Measurements from ENCODE around the gene TJP2. TPM values are rescaled to one million over a fixed set of nuclear protein-coding genes. Genes with fewer than 3 reads are reported as not detected.
A peak's percentile ranks its signal among the peaks of the same experiment; 100 is the strongest.

TJP2 gene
- total RNA-seq, 2 donors from 2014 or later, result 45.1 to 53.0 TPM

DNA sequence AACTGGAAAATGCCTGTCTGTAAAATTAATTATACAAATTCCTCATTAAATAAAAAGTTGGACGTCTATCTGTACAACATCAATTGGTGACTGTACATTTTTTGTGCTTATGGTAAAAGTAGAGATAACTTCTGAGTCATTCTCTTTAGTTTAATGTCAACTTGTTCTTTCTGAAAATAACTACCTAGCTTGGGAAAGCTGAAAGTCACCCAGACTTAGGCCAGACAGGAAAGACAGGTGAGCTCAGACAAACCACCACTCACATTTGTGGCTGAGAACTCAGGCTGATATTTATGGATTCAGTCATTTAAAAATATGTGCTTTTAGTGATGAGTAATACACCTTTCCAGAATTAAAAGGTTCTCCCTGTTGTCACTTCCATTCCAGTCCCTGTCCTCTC is 119.1 kb downstream of the TJP2 start:
- H3K36me3 ChIP-seq (ENCODE audit: control insufficient read depth, insufficient read depth, low read length), result no peaks in the 10 kb centered on the region
- H3K27me3 Mint-ChIP-seq (ENCODE audit: insufficient read depth), result peaks cover 1% of the 10 kb centered on the region
- no CpG with 5 or more reads among the region's 1 CpG for WGBS, 2 experiments (ENCODE audit: insufficient coverage in 1 of 2, insufficient read length in 1 of 2)

GRCh38 chr9:69295872-69296552 is 121.9 kb downstream of the TJP2 start:
- WGBS, 2 experiments (ENCODE audit: insufficient coverage in 1 of 2, insufficient read length in 1 of 2), result 83 to 92% methylated on average over 7 to 9 of the region's 9 CpGs
- Histone ChIP-seq H3K4me1 (ENCODE audit: control insufficient read depth, insufficient read depth, low read length) (peaks cover 5% of the 10 kb centered on the region), H3K36me3 (ENCODE audit: control insufficient read depth, insufficient read depth, low read length) (no peaks in the 10 kb centered on the region), H3K9ac (ENCODE audit: extremely low read depth, low read length, poor library complexity, severe bottlenecking) (no peak overlapping the region), H3K9me3 (ENCODE audit: control insufficient read depth, low read length) (no peaks in the 10 kb centered on the region), H3K4me3 (ENCODE audit: low read length) (no peak overlapping the region), H3K27ac (ENCODE audit: low read depth, low read length) (no peak overlapping the region), H3K27me3 (ENCODE audit: control insufficient read depth, insufficient read depth, low read length, poor library complexity, severe bottlenecking) (no peaks in the 10 kb centered on the region)
- Mint-ChIP-seq H3K27me3 (ENCODE audit: insufficient read depth) (peaks cover 1% of the 10 kb centered on the region), H3K4me1 (peaks cover 19% of the 10 kb centered on the region), H3K36me3 (ENCODE audit: low read depth) (no peaks in the 10 kb centered on the region), H3K4me3 (no peak overlapping the region), H3K9me3 (peaks cover 5% of the 10 kb centered on the region), H3K27ac (no peak overlapping the region)
- no peak for DNase-seq
- TF ChIP-seq CTCF (conservative IDR thresholded peaks at IDR 0.05), result no peak

More for the DNA sequence above, 119.1 kb downstream of the TJP2 start:
- Histone ChIP-seq H3K9me3 (ENCODE audit: control insufficient read depth, low read length) (no peaks in the 10 kb centered on the region), H3K27ac (ENCODE audit: low read depth, low read length) (no peak overlapping the region), H3K4me1 (ENCODE audit: control insufficient read depth, insufficient read depth, low read length) (peaks cover 5% of the 10 kb centered on the region), H3K27me3 (ENCODE audit: control insufficient read depth, insufficient read depth, low read length, poor library complexity, severe bottlenecking) (no peaks in the 10 kb centered on the region), H3K9ac (ENCODE audit: extremely low read depth, low read length, poor library complexity, severe bottlenecking) (no peak overlapping the region), H3K4me3 (ENCODE audit: low read length) (no peak overlapping the region)
- DNase-seq, result no peak
- Mint-ChIP-seq H3K9me3 (peaks cover 16% of the 10 kb centered on the region), H3K36me3 (ENCODE audit: low read depth) (no peaks in the 10 kb centered on the region), H3K4me3 (no peak overlapping the region), H3K27ac (no peak overlapping the region), H3K4me1 (peaks cover 20% of the 10 kb centered on the region)
- TF ChIP-seq CTCF (conservative IDR thresholded peaks at IDR 0.05), result no peak

GRCh38 chr9:69297300-69297980 is 123.4 kb downstream of the TJP2 start:
- Mint-ChIP-seq H3K9me3 (no peaks in the 10 kb centered on the region), H3K36me3 (ENCODE audit: low read depth) (no peaks in the 10 kb centered on the region), H3K4me3 (no peak overlapping the region), H3K27me3 (ENCODE audit: insufficient read depth) (peaks cover 1% of the 10 kb centered on the region), H3K4me1 (peaks cover 19% of the 10 kb centered on the region), H3K27ac (peak overlapping the region; percentile 39)
- Histone ChIP-seq H3K9me3 (ENCODE audit: control insufficient read depth, low read length) (no peaks in the 10 kb centered on the region), H3K9ac (ENCODE audit: extremely low read depth, low read length, poor library complexity, severe bottlenecking) (no peak overlapping the region), H3K27me3 (ENCODE audit: control insufficient read depth, insufficient read depth, low read length, poor library complexity, severe bottlenecking) (no peaks in the 10 kb centered on the region), H3K36me3 (ENCODE audit: control insufficient read depth, insufficient read depth, low read length) (no peaks in the 10 kb centered on the region), H3K4me1 (ENCODE audit: control insufficient read depth, insufficient read depth, low read length) (peaks cover 5% of the 10 kb centered on the region), H3K27ac (ENCODE audit: low read depth, low read length) (no peak overlapping the region), H3K4me3 (ENCODE audit: low read length) (peak overlapping the region; percentile 9)
- TF ChIP-seq CTCF (conservative IDR thresholded peaks at IDR 0.05), result no peak
- WGBS, 2 experiments (ENCODE audit: insufficient coverage in 1 of 2, insufficient read length in 1 of 2), result 86 to 98% methylated on average over 9 to 11 of the region's 11 CpGs
- no peak for DNase-seq
